ENCODE results near the gene SLC4A7.
"Not testable (repeated sequence)": the region's sequence is repeated elsewhere in the genome, so short reads cannot be mapped to it uniquely, and the experiment has no call there.

SLC4A7 gene

GRCh38 chr3:27415202-27415601 is 69.0 kb downstream of the SLC4A7 start:
- no peaks in the 10 kb centered on the region for H3K27me3 ChIP-seq
- no peak for DNase-seq
- no peaks in the 10 kb centered on the region for H3K4me1 ChIP-seq
- peaks cover 36 to 41% (median 40%) of the 10 kb centered on the region in 3 donors for H3K36me3 ChIP-seq
- no peak overlapping the region for H3K4me3 ChIP-seq
- H3K9me3 ChIP-seq: no peaks in the 10 kb centered on the region
- no peak overlapping the region for H3K27ac ChIP-seq
- intact Hi-C loops (cut with DNase I; ENCODE audit: low total_unique reads): no loop called here
- TF ChIP-seq, protein P1, sequence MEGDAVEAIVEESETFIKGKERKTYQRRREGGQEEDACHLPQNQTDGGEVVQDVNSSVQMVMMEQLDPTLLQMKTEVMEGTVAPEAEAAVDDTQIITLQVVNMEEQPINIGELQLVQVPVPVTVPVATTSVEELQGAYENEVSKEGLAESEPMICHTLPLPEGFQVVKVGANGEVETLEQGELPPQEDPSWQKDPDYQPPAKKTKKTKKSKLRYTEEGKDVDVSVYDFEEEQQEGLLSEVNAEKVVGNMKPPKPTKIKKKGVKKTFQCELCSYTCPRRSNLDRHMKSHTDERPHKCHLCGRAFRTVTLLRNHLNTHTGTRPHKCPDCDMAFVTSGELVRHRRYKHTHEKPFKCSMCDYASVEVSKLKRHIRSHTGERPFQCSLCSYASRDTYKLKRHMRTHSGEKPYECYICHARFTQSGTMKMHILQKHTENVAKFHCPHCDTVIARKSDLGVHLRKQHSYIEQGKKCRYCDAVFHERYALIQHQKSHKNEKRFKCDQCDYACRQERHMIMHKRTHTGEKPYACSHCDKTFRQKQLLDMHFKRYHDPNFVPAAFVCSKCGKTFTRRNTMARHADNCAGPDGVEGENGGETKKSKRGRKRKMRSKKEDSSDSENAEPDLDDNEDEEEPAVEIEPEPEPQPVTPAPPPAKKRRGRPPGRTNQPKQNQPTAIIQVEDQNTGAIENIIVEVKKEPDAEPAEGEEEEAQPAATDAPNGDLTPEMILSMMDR (IDR thresholded peaks at IDR 0.05): no peak

DNA sequence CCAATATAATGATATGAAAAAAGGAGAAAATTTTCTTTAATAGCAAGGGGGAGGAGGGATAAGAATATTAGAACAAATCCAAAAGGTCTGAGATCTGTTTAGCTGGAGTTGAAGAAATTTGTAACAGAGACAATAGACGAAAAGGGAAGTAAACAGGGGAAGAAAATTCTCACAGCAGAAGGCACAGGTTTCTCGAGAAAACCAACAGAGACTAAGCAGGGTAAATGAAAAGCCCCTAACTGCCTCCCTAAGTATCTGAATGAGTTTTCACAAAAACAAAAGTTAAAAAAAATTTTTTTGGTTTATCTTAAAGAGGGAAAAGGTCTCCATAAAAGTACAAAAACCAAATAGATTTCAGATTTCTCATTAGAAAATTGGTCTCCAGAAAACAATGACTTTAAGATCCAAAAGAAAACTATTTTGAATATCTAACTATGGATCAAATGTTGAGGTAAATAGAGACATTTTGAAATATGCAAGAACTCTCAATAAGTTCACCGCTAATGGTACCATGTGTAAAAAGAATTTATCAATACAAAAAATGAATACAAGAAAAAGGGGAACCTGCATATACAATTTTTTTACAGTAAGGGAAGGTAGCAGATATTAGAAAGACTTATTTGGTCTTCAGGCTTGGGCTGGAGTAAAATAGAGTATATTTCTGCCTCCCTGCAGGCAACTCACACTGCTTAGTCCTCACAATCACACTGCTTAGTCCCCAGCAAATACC is 91.1 kb downstream of the SLC4A7 start:
- H3K4me1 ChIP-seq: no peaks in the 10 kb centered on the region
- intact Hi-C loops (cut with DNase I; ENCODE audit: low total_unique reads): no loop called here
- H3K36me3 ChIP-seq: peaks cover 33 to 55% (median 53%) of the 10 kb centered on the region in 3 donors
- DNase-seq: no peak
- H3K4me3 ChIP-seq: no peak overlapping the region
- H3K27ac ChIP-seq: no peak overlapping the region
- no peaks in the 10 kb centered on the region for H3K9me3 ChIP-seq
- H3K27me3 ChIP-seq: no peaks in the 10 kb centered on the region
- TF ChIP-seq, protein P1 (IDR thresholded peaks at IDR 0.05): no peak

- H3K27me3 ChIP-seq; DNase-seq; H3K9me3 ChIP-seq; H3K4me1 ChIP-seq; H3K27ac ChIP-seq; intact Hi-C loops (cut with DNase I; ENCODE audit: low total_unique reads); H3K4me3 ChIP-seq: not testable (repeated sequence)
- peaks cover 27 to 55% (median 50%) of the 10 kb centered on the region in 3 donors for H3K36me3 ChIP-seq
Measured at GRCh38 chr3:27392414-27392813, 91.8 kb downstream of the SLC4A7 start.

- Histone ChIP-seq H3K4me1 (no peaks in the 10 kb centered on the region), H3K4me3 (no peak overlapping the region), H3K27ac (no peak overlapping the region), H3K9me3 (no peaks in the 10 kb centered on the region), H3K27me3 (no peaks in the 10 kb centered on the region), H3K36me3 (peaks cover 21 to 52% (median 44%) of the 10 kb centered on the region in 3 donors)
- TF ChIP-seq, protein P1 (IDR thresholded peaks at IDR 0.05): no peak
- no peak for DNase-seq
- intact Hi-C loops (cut with DNase I; ENCODE audit: low total_unique reads): no loop called here
Measured at GRCh38 chr3:27391796-27392195, 92.4 kb downstream of the SLC4A7 start.

DNA sequence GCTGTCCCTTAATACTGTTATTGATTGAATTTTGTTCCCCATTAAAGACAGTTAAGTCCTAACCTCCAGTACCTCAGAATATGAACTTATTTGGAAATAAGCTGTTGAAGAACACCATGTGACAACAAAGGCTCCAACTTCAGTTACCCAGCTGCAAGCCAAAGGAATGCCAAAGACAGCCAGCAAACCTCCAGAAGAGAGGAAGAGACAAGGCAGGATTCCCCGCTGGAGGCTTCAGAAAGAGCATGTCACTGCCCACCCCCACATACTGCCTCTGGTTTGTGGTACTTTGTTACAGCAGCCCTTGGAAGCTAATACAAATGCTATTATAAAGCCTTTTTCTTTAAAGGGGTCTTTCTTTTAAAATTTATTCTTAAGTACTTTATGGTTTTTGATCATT is 96.6 kb downstream of the SLC4A7 start:
- no peak overlapping the region for H3K4me3 ChIP-seq
- no peaks in the 10 kb centered on the region for H3K4me1 ChIP-seq
- intact Hi-C loops (cut with DNase I; ENCODE audit: low total_unique reads): no loop called here
- H3K36me3 ChIP-seq: peaks cover 32 to 53% (median 52%) of the 10 kb centered on the region in 3 donors
- no peak for DNase-seq
- no peaks in the 10 kb centered on the region for H3K9me3 ChIP-seq
- no peaks in the 10 kb centered on the region for H3K27me3 ChIP-seq
- TF ChIP-seq, protein P1 (IDR thresholded peaks at IDR 0.05): no peak
- H3K27ac ChIP-seq: no peak overlapping the region

DNA sequence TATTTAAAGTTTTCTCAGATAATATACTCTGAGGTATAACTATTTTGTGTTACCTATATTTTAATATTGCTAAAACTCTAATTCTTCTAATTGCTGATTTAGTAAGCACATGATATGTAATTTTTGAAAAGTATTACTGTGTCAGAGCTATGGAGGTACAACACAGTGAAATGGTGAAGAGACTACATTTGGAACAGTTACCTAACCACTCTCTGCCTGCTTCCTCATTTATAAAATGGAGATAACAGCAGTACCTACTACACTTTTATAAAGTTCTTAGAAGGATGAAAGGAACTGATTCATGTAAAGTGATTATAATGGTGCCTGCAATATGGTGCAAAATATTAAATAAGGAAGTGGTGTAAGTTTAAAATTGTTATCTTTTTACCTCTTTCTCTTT is 98.7 kb downstream of the SLC4A7 start:
- DNase-seq: no peak
- Histone ChIP-seq H3K36me3 (peaks cover 35 to 46% (median 46%) of the 10 kb centered on the region in 3 donors), H3K9me3 (no peaks in the 10 kb centered on the region), H3K27me3 (no peaks in the 10 kb centered on the region), H3K4me3 (no peak overlapping the region), H3K27ac (no peak overlapping the region), H3K4me1 (peaks cover 0 to 5% (median 0%) of the 10 kb centered on the region in 4 donors)
- TF ChIP-seq, protein P1 (IDR thresholded peaks at IDR 0.05): no peak
- intact Hi-C loops (cut with DNase I; ENCODE audit: low total_unique reads): no loop called here

Measured in tibial artery (tissue), 4 donors.